Activated naive CD8-positive, alpha-beta T cell treated with anti-CD3 and anti-CD28 coated beads, Interleukin-2, amount 10 ng/mL, durations not matched to agents 7 days and 5 days (primary cell): ENCODE data around the gene PTEN. TPM values are rescaled to one million over a fixed set of nuclear protein-coding genes. Genes with fewer than 3 reads are reported as not detected.
"Not testable (repeated sequence)": the region's sequence is repeated elsewhere in the genome, so short reads cannot be mapped to it uniquely, and the experiment has no call there.

ENCODE experiments used
- ATAC-seq: fragments of 150-1000 bp; cut with Tn5 transposase; one replicate; pipeline ENCODE4 v1.10.0; 2021; ENCODE audit warnings: low read depth, moderate library complexity
- POLR2A ChIA-PET: fragments of 350-600 bp; sonication (Branson Sonifier 250); formaldehyde crosslinking; loops from one replicate; lab custom pipeline; 2021; ENCODE audit warnings: antibody characterized with exemption; lab: Charles Lee
- DNase-seq: peaks from one replicate; pipeline ENCODE4 v3.0.0; 2021
- H3K27ac Mint-ChIP-seq: one replicate; pipeline ENCODE4 v1.8.0; 2022; ENCODE audit warnings: mild to moderate bottlenecking, mixed read lengths
- H3K27me3 Mint-ChIP-seq: one replicate; pipeline ENCODE4 v1.8.0; 2022; ENCODE audit warnings: mild to moderate bottlenecking, moderate library complexity, mixed read lengths
- H3K36me3 Mint-ChIP-seq: one replicate; pipeline ENCODE4 v1.8.0; 2021; ENCODE audit warnings: mild to moderate bottlenecking, mixed read lengths
- H3K4me1 Mint-ChIP-seq: one replicate; pipeline ENCODE4 v1.8.0; 2021; ENCODE audit warnings: mixed read lengths
- H3K4me3 Mint-ChIP-seq: one replicate; pipeline ENCODE4 v1.8.0; 2022; ENCODE audit warnings: mild to moderate bottlenecking, moderate library complexity, mixed read lengths
- H3K9me3 Mint-ChIP-seq: one replicate; pipeline ENCODE4 v1.8.0; 2021; ENCODE audit warnings: mixed read lengths
- total RNA-seq, 2 experiments: library from RNA; stranded (reverse); gene quantifications; one replicate each; pipeline ENCODE4 v1.2.3, GENCODE V29; 2021

Gene PTEN
- total RNA-seq, 2 experiments from 2014 or later = 81.9 to 97.1 TPM

- DNase-seq (no peak), ATAC-seq (peak; percentile 86)
- Mint-ChIP-seq H3K4me3 (no peak overlapping the region), H3K27me3 (peaks cover 1% of the 10 kb centered on the region), H3K27ac (no peak overlapping the region), H3K36me3 (no peaks in the 10 kb centered on the region), H3K9me3 (no peaks in the 10 kb centered on the region), H3K4me1 (peaks cover 19% of the 10 kb centered on the region)
- POLR2A ChIA-PET = interaction anchor here (1.7 kb wide), 1 partner anchor 11 kb away, joined by 7 read pairs; no protein-coding TSS in a partner anchor
Observed at GRCh38 chr10:87850742-87851205, 12.7 kb upstream of the PTEN start.

- Mint-ChIP-seq H3K27me3 (no peaks in the 10 kb centered on the region), H3K4me3 (no peak overlapping the region), H3K27ac (no peak overlapping the region)
Observed at GRCh38 chr10:87852089-87852488, 11.3 kb upstream of the PTEN start.

GRCh38 chr10:87855247-87855646, 8.2 kb upstream of the PTEN start:
- H3K4me3 Mint-ChIP-seq, H3K36me3 Mint-ChIP-seq, H3K27me3 Mint-ChIP-seq, ATAC-seq, DNase-seq, H3K9me3 Mint-ChIP-seq, H3K27ac Mint-ChIP-seq: not testable (repeated sequence)
- POLR2A ChIA-PET = interaction anchor here (0.7 kb wide), 1 partner anchor 331 kb away, joined by 3 read pairs; no protein-coding TSS in a partner anchor
- peaks cover 20% of the 10 kb centered on the region for H3K4me1 Mint-ChIP-seq

More at GRCh38 chr10:87852089-87852488, 11.3 kb upstream of the PTEN start:
- peaks cover 18% of the 10 kb centered on the region for H3K4me1 Mint-ChIP-seq
- POLR2A ChIA-PET = interaction anchor here (1.1 kb wide), 1 partner anchor 11 kb away, joined by 3 read pairs; the partner anchor contains the start of genes KLLN and PTEN
- no peak for DNase-seq
- ATAC-seq = no peak
- no peaks in the 10 kb centered on the region for H3K9me3 Mint-ChIP-seq
- no peaks in the 10 kb centered on the region for H3K36me3 Mint-ChIP-seq

- POLR2A ChIA-PET = interaction anchor here (0.7 kb wide), 1 partner anchor 332 kb away, joined by 3 read pairs; no protein-coding TSS in a partner anchor
- H3K4me1 Mint-ChIP-seq = peaks cover 20% of the 10 kb centered on the region
- ATAC-seq, H3K27me3 Mint-ChIP-seq, DNase-seq, H3K27ac Mint-ChIP-seq, H3K4me3 Mint-ChIP-seq, H3K9me3 Mint-ChIP-seq, H3K36me3 Mint-ChIP-seq: not testable (repeated sequence)
Observed at GRCh38 chr10:87855665-87856064, 7.8 kb upstream of the PTEN start.

- H3K36me3 Mint-ChIP-seq = peaks cover 7% of the 10 kb centered on the region
- POLR2A ChIA-PET = interaction anchor here (3.2 to 3.8 kb wide), 2 partner anchors 41 to 411 kb away, joined by 20 to 40 read pairs; partner anchors contain the start of gene ATAD1
- H3K27ac Mint-ChIP-seq = peak overlapping the region; percentile 40
- H3K4me3 Mint-ChIP-seq = peak overlapping the region; percentile 38
- H3K4me1 Mint-ChIP-seq = peaks cover 18% of the 10 kb centered on the region
- DNase-seq = no peak
- H3K9me3 Mint-ChIP-seq = no peaks in the 10 kb centered on the region
- no peaks in the 10 kb centered on the region for H3K27me3 Mint-ChIP-seq
- ATAC-seq = no peak
Observed at GRCh38 chr10:87860156-87860795, 3.1 kb upstream of the PTEN start.

- POLR2A ChIA-PET = interaction anchor here (1.6 to 4.3 kb wide), 7 partner anchors 10 to 526 kb away, joined by 6 to 97 read pairs (median 12); partner anchors contain the start of gene ATAD1
Observed at GRCh38 chr10:87860816-87861403, 2.5 kb upstream of the PTEN start.

GRCh38 chr10:87861566-87861952, 1.9 kb upstream of the PTEN start:
- H3K27ac Mint-ChIP-seq = peak overlapping the region; percentile 95
- H3K4me3 Mint-ChIP-seq = peak overlapping the region; percentile 92
- peaks cover 13% of the 10 kb centered on the region for H3K36me3 Mint-ChIP-seq
- DNase-seq (no peak), ATAC-seq (no peak)
- H3K27me3 Mint-ChIP-seq = no peaks in the 10 kb centered on the region
- POLR2A ChIA-PET = interaction anchor here (0.6 to 4.3 kb wide), 17 partner anchors 11 to 721 kb away, joined by 3 to 97 read pairs (median 10); partner anchors contain the start of genes ATAD1 and RNLS
- H3K4me1 Mint-ChIP-seq = peaks cover 18% of the 10 kb centered on the region
- no peaks in the 10 kb centered on the region for H3K9me3 Mint-ChIP-seq

More at GRCh38 chr10:87860816-87861403, 2.5 kb upstream of the PTEN start:
- Mint-ChIP-seq H3K27ac (no peak overlapping the region), H3K36me3 (peaks cover 11% of the 10 kb centered on the region), H3K27me3 (no peaks in the 10 kb centered on the region), H3K9me3 (no peaks in the 10 kb centered on the region), H3K4me1 (peaks cover 17% of the 10 kb centered on the region), H3K4me3 (peak overlapping the region; percentile 92)
- DNase-seq (no peak), ATAC-seq (no peak)

- H3K4me3 Mint-ChIP-seq = peak overlapping the region; percentile 92
- peak overlapping the region; percentile 95 for H3K27ac Mint-ChIP-seq
- H3K36me3 Mint-ChIP-seq = peaks cover 17% of the 10 kb centered on the region
- POLR2A ChIA-PET = interaction anchor here (0.6 to 4.3 kb wide), 26 partner anchors 11 to 1018 kb away, joined by 3 to 97 read pairs (median 6); partner anchors contain the start of genes ATAD1, GLUD1, RNLS and SHLD2
- ATAC-seq (peak; percentile 65), DNase-seq (peak; percentile 95)
- H3K4me1 Mint-ChIP-seq = peaks cover 21% of the 10 kb centered on the region
- no peaks in the 10 kb centered on the region for H3K9me3 Mint-ChIP-seq
- H3K27me3 Mint-ChIP-seq = no peaks in the 10 kb centered on the region
Observed at GRCh38 chr10:87861953-87862678, 1.3 kb upstream of the PTEN start.

- peak overlapping the region; percentile 95 for H3K27ac Mint-ChIP-seq
Observed at GRCh38 chr10:87862679-87863052, 759 bp upstream of the PTEN start.

GRCh38 chr10:87863951-87864495, 598 bp downstream of the PTEN start:
- POLR2A ChIA-PET = interaction anchor here (1.0 to 4.3 kb wide), 12 partner anchors 8 to 528 kb away, joined by 3 to 97 read pairs (median 8); no protein-coding TSS in a partner anchor
- Mint-ChIP-seq H3K4me1 (peaks cover 34% of the 10 kb centered on the region), H3K36me3 (peaks cover 29% of the 10 kb centered on the region), H3K27ac (peak overlapping the region; percentile 92), H3K4me3 (peak overlapping the region; percentile 97)
- not testable (repeated sequence) for H3K9me3 Mint-ChIP-seq, ATAC-seq, H3K27me3 Mint-ChIP-seq
- DNase-seq = peak; percentile 64

More at GRCh38 chr10:87862679-87863052, 759 bp upstream of the PTEN start:
- DNase-seq (no peak), ATAC-seq (peak; percentile 34)
- no peaks in the 10 kb centered on the region for H3K9me3 Mint-ChIP-seq
- POLR2A ChIA-PET = interaction anchor here (0.6 to 4.3 kb wide), 29 partner anchors 9 to 1017 kb away, joined by 3 to 97 read pairs (median 5); partner anchors contain the start of genes ATAD1, GLUD1, RNLS and SHLD2
- peaks cover 20% of the 10 kb centered on the region for H3K36me3 Mint-ChIP-seq
- no peaks in the 10 kb centered on the region for H3K27me3 Mint-ChIP-seq
- peaks cover 25% of the 10 kb centered on the region for H3K4me1 Mint-ChIP-seq
- H3K4me3 Mint-ChIP-seq = peak overlapping the region; percentile 92

GRCh38 chr10:87864496-87865059, 1.2 kb downstream of the PTEN start:
- H3K4me3 Mint-ChIP-seq = peak overlapping the region; percentile 97

More at GRCh38 chr10:87864496-87865059, 1.2 kb downstream of the PTEN start:
- peaks cover 37% of the 10 kb centered on the region for H3K4me1 Mint-ChIP-seq
- peak overlapping the region; percentile 92 for H3K27ac Mint-ChIP-seq
- no peaks in the 10 kb centered on the region for H3K9me3 Mint-ChIP-seq
- no peaks in the 10 kb centered on the region for H3K27me3 Mint-ChIP-seq
- ATAC-seq (no peak), DNase-seq (no peak)
- H3K36me3 Mint-ChIP-seq = peaks cover 32% of the 10 kb centered on the region
- POLR2A ChIA-PET = interaction anchor here (1.0 to 4.3 kb wide), 5 partner anchors 11 to 528 kb away, joined by 3 to 97 read pairs (median 18); no protein-coding TSS in a partner anchor
